GM21423 (cell line): ENCODE measurements around the gene CAMSAP1.
A peak's percentile ranks its signal among the peaks of the same experiment; 100 is the strongest.
"Not testable (repeated sequence)": the region's sequence is repeated elsewhere in the genome, so short reads cannot be mapped to it uniquely, and the experiment has no call there.

Source experiments
- ATAC-seq: cut with Tn5 transposase; IDR thresholded peaks from one replicate; pipeline ENCODE4 v1.9.1; 2021; ENCODE audit warnings: mild to moderate bottlenecking, moderate library complexity; ENCODE audit not compliant: unreplicated experiment

CAMSAP1 gene

GRCh38 chr9:135920973-135921585, 13.7 kb upstream of the CAMSAP1 start:
- no peak for ATAC-seq

GRCh38 chr9:135920256-135920930, 13.0 kb upstream of the CAMSAP1 start:
- ATAC-seq: no peak

- no peak for ATAC-seq
Measured at GRCh38 chr9:135919318-135919890, 12.1 kb upstream of the CAMSAP1 start.

GRCh38 chr9:135916227-135916626, 8.9 kb upstream of the CAMSAP1 start:
- ATAC-seq: not testable (repeated sequence)

- ATAC-seq: no peak
Measured at GRCh38 chr9:135914921-135915320, 7.6 kb upstream of the CAMSAP1 start.

GRCh38 chr9:135911233-135911632, 3.9 kb upstream of the CAMSAP1 start:
- ATAC-seq: not testable (repeated sequence)

DNA sequence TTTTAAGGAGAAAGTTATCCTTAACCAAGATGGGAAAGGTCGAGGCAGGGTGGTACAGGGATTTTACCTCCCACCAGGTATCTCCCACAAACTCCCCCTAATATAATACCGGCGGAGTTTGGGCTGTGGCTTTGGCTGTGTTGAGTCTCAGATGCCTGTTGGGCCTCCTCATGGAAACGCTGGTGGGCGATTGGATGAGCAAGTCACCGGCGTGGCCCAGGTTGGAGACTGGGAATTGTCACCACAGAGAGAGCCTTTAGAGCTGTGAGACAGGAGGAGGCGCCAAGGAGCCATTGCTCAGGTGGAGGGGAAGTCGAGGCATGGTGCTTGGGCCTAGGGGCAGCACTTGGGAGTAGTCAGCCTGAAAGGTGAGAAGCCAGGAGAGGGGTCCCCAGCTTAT, 3.4 kb upstream of the CAMSAP1 start:
- ATAC-seq: no peak

GRCh38 chr9:135910216-135910615, 2.9 kb upstream of the CAMSAP1 start:
- no peak for ATAC-seq

GRCh38 chr9:135909371-135909770, 2.0 kb upstream of the CAMSAP1 start:
- no peak for ATAC-seq

- ATAC-seq: no peak
Measured at GRCh38 chr9:135908754-135909204, 1.4 kb upstream of the CAMSAP1 start.

DNA sequence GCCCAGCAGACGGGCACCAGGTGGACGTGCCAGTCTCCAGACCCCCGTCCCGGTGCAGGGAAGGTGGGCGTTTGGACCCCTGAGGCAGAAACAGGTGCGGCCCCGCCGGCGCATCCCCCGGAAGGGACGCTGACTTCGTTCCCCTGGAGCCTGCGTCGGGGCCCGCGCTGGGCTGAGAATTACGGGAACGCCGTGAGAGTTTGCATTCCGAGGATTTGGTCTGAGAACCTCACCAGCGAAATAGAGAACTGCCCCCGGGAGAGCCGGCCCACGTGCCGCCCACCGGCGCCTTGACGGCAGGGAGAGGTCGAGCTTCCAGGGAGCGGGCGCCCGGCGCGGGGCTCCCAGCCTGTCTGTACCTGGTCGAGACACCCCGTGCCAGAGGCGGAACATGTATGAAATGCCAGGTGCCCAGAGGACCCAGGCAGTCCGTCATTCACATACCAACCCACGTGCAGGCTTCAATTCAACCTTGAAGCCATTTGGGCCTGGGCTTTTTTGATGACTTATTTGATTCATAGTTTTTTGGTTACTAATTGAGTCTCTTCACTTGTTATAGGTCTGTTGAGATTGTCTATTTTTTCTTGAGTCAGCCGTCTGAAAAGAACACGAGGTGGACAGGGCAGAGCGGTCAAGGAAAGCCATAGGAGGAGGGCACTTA, 877 bp upstream of the CAMSAP1 start:
- ATAC-seq: no peak

- ATAC-seq: peak; percentile 24
Measured at GRCh38 chr9:135907006-135907430, 328 bp downstream of the CAMSAP1 start.

DNA sequence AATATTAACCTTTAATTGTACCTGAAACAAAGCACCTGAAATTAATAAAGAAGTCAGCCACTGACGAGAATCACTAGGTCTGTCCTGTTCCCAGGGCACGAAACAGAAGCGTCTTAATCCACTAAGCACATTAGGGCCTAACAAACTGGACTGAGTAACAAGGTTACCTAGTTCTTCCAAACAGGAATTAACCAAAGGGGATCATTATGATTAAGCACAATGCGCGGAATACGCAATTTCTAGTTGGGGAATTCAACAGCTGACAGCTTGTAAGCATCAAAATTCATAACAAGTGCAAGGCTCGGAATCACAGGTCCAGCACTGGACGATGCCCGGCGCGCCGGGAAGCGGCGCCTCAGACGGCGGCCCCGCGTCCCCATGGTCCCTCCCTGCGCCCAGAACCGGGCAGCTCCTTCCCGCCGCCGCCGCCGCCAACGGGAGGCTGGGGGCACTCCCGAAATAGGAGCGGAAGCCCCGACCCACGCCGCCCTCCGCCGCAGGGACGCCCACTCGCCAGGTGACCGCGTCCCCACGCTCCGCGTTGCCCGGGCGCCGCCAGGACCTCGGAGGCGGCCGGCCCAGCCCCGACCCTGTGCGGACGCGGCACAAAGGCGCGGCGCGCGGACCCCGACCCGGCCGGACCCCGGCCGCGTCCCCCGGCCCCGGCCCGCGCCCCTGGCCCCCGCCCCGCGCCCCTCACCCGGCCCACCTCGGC, 898 bp downstream of the CAMSAP1 start:
- peak; percentile 7 for ATAC-seq

- ATAC-seq: no peak
Measured at GRCh38 chr9:135905380-135906258, 1.7 kb downstream of the CAMSAP1 start.

GRCh38 chr9:135903786-135904520, 3.4 kb downstream of the CAMSAP1 start:
- no peak for ATAC-seq

DNA sequence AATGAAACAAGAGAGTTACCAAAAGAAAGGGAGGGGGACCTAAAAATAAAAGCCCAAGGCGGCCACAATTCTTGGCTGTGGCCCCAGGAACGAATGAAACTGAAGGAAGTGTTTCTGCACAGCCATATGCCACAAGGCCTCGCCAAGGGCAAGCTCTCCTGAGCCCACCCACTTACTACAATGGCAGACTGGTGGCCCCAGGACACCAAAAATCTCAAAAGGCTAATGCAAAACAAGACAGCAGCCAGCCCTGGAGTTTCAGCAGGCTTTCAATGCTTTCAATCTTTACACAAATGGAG, 4.0 kb downstream of the CAMSAP1 start:
- ATAC-seq: no peak

DNA sequence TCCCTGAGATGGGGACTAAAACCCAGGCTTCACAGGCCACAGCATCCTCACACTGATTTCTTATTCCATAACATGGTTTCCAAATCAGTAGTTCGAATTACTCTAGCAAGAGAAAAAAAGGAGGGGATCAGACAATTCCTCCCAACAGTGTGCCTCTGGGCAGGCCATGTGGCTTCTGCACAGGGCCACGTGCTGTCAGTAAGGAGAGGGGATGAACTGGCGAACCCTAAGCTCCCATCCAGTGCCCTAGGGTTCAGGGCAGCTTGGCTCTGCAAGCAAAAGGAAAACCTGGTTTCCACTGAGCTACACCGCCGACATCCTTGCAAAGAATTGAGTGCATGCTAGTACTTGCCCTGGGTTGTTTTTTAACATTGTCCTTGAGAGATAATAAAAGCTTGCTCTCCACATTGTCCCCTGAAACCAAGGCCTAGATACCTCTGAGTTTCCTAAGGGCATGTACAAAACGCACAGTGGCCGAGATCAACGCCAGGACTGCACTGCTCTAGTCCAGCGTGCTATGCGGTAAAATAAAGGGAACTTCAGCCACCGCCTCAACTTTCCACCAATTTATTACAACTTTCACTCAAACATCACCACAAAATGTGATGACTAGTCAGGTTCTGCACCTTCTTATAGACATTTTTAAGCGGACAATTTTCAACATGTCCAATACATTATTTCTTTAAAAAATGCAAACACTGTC, 4.5 kb downstream of the CAMSAP1 start:
- ATAC-seq: no peak

- ATAC-seq: no peak
Measured at GRCh38 chr9:135901826-135902225, 5.5 kb downstream of the CAMSAP1 start.
